ENCODE measurements around the gene SHANK1.

DNA sequence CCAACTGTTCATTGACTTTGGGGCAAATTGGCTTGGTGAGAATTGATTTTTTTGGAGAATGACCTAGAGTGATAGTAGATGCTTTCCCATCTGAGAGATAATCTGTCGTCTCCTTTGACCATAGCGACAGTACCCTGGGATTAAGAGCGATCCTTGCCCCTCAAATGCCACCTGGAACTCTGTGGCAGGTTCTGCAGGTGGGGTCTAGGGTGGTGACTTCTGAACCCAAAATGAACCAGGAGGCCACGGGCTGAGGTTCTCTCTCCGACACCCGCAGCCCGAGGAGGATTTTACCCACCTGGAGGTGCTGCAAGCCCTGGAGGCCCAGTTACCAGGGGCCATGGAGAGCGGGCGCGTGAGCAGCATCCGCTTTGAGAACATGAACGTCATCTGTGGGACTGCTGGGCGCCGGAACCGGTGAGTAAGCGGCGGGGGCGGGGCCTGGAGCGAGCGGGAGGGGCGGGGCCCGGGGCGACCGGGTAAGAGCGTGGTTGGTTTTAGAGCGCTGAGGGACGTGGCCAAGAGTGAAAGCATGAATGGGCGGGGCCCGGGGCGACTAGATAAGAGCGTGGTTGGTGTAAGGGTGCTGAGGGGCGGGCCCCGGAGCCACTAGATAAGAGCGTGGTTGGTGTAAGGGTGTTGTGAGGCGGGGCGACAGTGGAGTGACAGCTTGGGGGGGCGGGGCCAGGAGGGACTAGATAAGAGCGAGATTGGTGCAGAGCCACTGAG, 61.7 kb downstream of the SHANK1 start:
- TF ChIP-seq, protein P1, sequence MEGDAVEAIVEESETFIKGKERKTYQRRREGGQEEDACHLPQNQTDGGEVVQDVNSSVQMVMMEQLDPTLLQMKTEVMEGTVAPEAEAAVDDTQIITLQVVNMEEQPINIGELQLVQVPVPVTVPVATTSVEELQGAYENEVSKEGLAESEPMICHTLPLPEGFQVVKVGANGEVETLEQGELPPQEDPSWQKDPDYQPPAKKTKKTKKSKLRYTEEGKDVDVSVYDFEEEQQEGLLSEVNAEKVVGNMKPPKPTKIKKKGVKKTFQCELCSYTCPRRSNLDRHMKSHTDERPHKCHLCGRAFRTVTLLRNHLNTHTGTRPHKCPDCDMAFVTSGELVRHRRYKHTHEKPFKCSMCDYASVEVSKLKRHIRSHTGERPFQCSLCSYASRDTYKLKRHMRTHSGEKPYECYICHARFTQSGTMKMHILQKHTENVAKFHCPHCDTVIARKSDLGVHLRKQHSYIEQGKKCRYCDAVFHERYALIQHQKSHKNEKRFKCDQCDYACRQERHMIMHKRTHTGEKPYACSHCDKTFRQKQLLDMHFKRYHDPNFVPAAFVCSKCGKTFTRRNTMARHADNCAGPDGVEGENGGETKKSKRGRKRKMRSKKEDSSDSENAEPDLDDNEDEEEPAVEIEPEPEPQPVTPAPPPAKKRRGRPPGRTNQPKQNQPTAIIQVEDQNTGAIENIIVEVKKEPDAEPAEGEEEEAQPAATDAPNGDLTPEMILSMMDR (IDR thresholded peaks at IDR 0.05) = no peak
- no peak for TF ChIP-seq POLR2AphosphoS5 (IDR thresholded peaks at IDR 0.05)
